ENCODE results near the gene WDPCP. TPM values are rescaled to one million over a fixed set of nuclear protein-coding genes. Genes with fewer than 3 reads are reported as not detected.
"Not testable (repeated sequence)": the region's sequence is repeated elsewhere in the genome, so short reads cannot be mapped to it uniquely, and the experiment has no call there.

The WDPCP gene
- 1 to 10 TPM; 3.5 to 7.5 (median 5.0) TPM for total RNA-seq

- peaks cover 32% of the 10 kb centered on the region for H3K4me1 Mint-ChIP-seq (ENCODE audit: low read depth)
- H3K9me3 Mint-ChIP-seq = no peaks in the 10 kb centered on the region
- ATAC-seq (peak; percentile 92 to 93), DNase-seq (peak; percentile 90)
- H3K27me3 Mint-ChIP-seq (ENCODE audit: low read depth) = no peaks in the 10 kb centered on the region
- H3K4me3 Mint-ChIP-seq = peak within 1 kb of the TSS; percentile 99
- peaks cover 4% of the 10 kb centered on the region for H3K36me3 Mint-ChIP-seq (ENCODE audit: insufficient read depth)
These were observed at the start of gene WDPCP, which contains the start of gene MDH1 for GRCh38 chr2:63588385-63589147. WDPCP (minus strand) TSS chr2:63588477; CDS start chr2:63588271, 206 bp downstream. MDH1 (plus strand) TSS chr2:63588963; CDS start chr2:63589044, 81 bp downstream.

- Mint-ChIP-seq H3K4me1 (ENCODE audit: low read depth) (no peaks in the 10 kb centered on the region), H3K9me3 (peaks cover 49% of the 10 kb centered on the region), H3K4me3 (no peak overlapping the region), H3K36me3 (ENCODE audit: insufficient read depth) (peaks cover 6% of the 10 kb centered on the region), H3K27me3 (ENCODE audit: low read depth) (peaks cover 3% of the 10 kb centered on the region)
- no peak for DNase-seq
- ATAC-seq = no peak
These were observed 44.1 kb upstream of the WDPCP start for GRCh38 chr2:63632382-63632781.

DNA sequence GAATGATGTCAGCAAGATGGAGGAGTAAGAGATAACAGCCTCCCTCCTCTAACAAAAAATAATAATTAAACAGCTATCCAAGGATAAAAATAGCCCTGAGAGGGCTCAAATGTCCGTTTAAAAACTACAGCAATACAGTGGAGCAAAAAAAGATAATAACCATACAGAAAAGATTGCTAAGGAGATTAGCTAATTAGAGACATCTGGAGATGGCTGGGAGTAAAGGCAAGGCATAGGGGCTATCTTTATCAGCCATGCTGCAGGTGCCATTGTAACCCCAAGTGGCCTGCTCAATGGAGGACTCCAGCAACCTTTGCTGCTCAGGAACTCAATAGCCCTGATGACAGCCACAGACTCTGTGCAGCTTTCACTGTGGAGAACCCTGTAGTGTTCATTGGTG, 43.2 kb upstream of the WDPCP start:
- Mint-ChIP-seq H3K4me3 (no peak overlapping the region), H3K9me3 (peaks cover 49% of the 10 kb centered on the region), H3K27me3 (ENCODE audit: low read depth) (peaks cover 3% of the 10 kb centered on the region), H3K4me1 (ENCODE audit: low read depth) (no peaks in the 10 kb centered on the region), H3K36me3 (ENCODE audit: insufficient read depth) (peaks cover 6% of the 10 kb centered on the region)
- DNase-seq = no peak
- ATAC-seq = no peak

DNA sequence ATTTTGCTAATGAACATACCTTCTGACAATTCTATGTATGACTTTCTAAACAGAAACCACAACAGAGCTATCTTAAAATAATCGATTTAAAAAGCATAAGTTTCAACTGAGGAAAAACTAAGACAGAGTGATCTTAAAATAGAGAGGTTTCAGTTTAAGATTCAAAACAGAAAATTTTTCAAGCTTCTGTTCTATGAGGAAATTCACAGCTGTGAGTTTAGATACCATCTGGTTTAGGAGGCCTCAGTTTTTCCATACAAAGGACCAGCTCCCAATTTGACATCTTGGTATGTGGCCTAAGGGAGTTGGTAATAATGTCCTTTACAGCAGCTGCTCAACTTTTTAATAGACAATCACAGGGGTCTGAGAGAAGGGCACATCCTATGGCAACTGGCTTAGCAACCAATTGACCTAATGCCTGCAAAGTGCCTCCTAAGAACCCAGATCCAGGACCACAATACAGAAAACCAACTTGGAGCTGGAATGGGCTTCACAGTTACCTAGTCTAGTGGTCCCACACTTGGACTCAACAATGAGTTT, 40.2 kb upstream of the WDPCP start:
- Mint-ChIP-seq H3K36me3 (ENCODE audit: insufficient read depth) (peaks cover 6% of the 10 kb centered on the region), H3K27me3 (ENCODE audit: low read depth) (peaks cover 5% of the 10 kb centered on the region), H3K4me3 (no peak overlapping the region), H3K4me1 (ENCODE audit: low read depth) (no peaks in the 10 kb centered on the region), H3K9me3 (peaks cover 31% of the 10 kb centered on the region)
- DNase-seq = no peak
- ATAC-seq = no peak

DNA sequence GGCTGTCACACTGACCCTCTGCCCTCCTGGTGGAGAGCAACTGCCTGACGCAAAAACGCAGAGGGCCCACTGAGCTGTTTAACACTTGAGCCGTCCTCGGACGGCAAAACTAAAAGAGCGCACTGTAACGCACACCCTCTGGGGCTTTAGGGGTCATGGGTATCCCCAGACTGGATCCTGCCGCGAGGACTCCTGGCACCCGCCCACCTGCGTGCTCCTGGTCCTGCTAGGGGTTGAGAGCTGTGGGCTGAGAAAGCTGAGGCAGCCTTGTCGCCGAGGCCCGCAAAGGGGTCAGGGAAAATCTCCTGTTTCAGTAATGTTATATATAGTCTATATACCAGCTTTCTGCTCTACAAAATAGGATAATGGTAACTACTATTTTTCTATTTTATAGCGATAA, 39.6 kb upstream of the WDPCP start:
- H3K4me3 Mint-ChIP-seq = no peak overlapping the region

DNA sequence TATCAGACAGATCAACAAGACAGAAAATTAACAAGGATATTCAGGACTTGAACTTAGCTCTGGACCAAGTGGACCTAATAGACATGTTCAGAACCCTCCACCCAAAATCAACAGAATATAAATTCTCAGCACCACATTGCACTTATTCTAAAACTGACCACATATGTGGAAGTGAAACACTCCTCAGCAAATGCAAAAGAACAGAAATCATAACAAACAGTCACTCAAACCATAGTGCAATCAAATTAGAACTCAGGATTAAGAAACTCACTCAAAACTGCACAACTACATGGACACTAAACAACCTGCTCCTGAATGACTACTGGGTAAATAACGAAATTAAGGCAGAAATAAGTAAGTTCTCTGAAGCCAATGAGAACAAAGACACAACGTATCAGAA, 35.5 kb upstream of the WDPCP start:
- H3K36me3 Mint-ChIP-seq (ENCODE audit: insufficient read depth); H3K27me3 Mint-ChIP-seq (ENCODE audit: low read depth); H3K4me1 Mint-ChIP-seq (ENCODE audit: low read depth); DNase-seq; H3K9me3 Mint-ChIP-seq; H3K4me3 Mint-ChIP-seq; ATAC-seq: not testable (repeated sequence)

More for the DNA sequence above, 39.6 kb upstream of the WDPCP start:
- H3K27me3 Mint-ChIP-seq (ENCODE audit: low read depth) = peaks cover 5% of the 10 kb centered on the region
- ATAC-seq (no peak), DNase-seq (no peak)
- H3K9me3 Mint-ChIP-seq = peaks cover 29% of the 10 kb centered on the region
- H3K36me3 Mint-ChIP-seq (ENCODE audit: insufficient read depth) = peaks cover 6% of the 10 kb centered on the region
- no peaks in the 10 kb centered on the region for H3K4me1 Mint-ChIP-seq (ENCODE audit: low read depth)

- no peaks in the 10 kb centered on the region for H3K4me1 Mint-ChIP-seq (ENCODE audit: low read depth)
- H3K4me3 Mint-ChIP-seq = no peak overlapping the region
These were observed 34.5 kb upstream of the WDPCP start for GRCh38 chr2:63622751-63623150.

GRCh38 chr2:63619328-63619727, 31.1 kb upstream of the WDPCP start:
- H3K9me3 Mint-ChIP-seq = no peaks in the 10 kb centered on the region
- DNase-seq (no peak), ATAC-seq (no peak)
- peaks cover 2% of the 10 kb centered on the region for H3K36me3 Mint-ChIP-seq (ENCODE audit: insufficient read depth)
- peaks cover 10% of the 10 kb centered on the region for H3K27me3 Mint-ChIP-seq (ENCODE audit: low read depth)
- H3K4me3 Mint-ChIP-seq = no peak overlapping the region
- H3K4me1 Mint-ChIP-seq (ENCODE audit: low read depth) = no peaks in the 10 kb centered on the region

More at GRCh38 chr2:63622751-63623150, 34.5 kb upstream of the WDPCP start:
- H3K9me3 Mint-ChIP-seq = no peaks in the 10 kb centered on the region
- H3K36me3 Mint-ChIP-seq (ENCODE audit: insufficient read depth) = no peaks in the 10 kb centered on the region
- DNase-seq (no peak), ATAC-seq (no peak)
- peaks cover 11% of the 10 kb centered on the region for H3K27me3 Mint-ChIP-seq (ENCODE audit: low read depth)

DNA sequence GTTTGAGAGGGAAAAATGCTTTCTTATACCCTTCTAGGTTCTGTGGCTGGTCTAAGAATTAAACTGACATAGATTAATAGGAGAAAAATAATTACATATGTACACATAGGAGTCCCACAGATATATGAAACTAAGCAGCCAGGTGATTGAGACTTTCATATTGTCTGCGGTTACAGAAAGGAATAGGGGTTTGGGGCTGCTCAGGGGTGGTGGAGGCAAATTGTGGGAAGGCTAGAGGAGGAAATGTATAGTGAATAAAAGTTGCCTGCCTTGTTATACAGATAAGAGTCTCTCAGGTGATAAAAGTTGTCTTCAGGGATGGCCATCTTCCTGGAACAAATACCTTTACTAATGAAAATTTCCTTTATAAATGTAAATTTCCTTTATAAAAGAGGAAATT, 29.1 kb upstream of the WDPCP start:
- no peaks in the 10 kb centered on the region for H3K9me3 Mint-ChIP-seq
- no peak for DNase-seq
- peaks cover 2% of the 10 kb centered on the region for H3K36me3 Mint-ChIP-seq (ENCODE audit: insufficient read depth)
- peaks cover 11% of the 10 kb centered on the region for H3K27me3 Mint-ChIP-seq (ENCODE audit: low read depth)
- no peaks in the 10 kb centered on the region for H3K4me1 Mint-ChIP-seq (ENCODE audit: low read depth)
- no peak for ATAC-seq
- H3K4me3 Mint-ChIP-seq = no peak overlapping the region

DNA sequence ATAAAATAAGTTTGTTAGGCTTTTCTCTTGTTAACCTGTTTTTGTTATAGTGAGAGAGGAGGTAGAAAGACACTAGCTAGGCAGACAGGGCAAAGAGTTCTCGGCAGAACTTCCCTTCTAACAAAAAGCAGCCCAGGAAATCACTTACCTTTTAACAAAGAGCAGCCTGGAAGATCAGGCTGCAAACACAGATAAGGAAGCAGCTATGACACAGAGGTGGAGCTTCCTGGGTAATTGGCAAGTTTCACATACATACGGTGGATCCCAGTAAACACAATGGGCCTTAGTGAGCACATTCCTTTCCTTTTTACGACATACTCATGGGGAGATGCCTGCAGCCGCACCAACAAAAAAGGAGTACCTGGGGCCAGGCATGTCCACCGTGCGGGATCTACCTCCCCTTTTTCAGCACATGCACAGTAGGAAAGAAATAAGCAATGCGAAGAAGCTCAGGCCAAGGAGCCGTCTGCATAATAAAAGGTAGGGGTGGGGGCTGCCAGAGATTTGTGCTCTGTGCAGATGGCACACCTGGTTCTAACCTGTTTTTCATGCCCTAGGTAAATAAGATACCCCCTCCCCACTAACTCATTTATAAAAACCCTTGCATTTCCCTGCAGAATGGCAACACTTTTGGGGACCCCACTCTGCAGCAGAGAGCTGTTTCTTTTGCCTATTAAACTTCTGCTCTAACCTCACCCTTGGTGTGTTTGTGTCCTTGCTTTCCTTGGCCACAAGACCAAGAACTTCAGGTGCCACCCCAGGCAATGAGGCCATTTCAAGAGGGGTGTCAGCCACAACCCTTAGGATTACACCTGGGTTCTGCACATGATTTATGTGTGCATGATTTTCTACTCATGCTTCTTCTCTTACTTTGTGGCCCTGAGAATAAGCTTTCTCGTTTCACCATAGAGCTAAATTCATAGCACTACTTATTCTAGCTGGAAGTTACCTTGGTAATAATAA, 27.0 kb upstream of the WDPCP start:
- H3K4me3 Mint-ChIP-seq = no peak overlapping the region
- DNase-seq (no peak), ATAC-seq (no peak)
- H3K4me1 Mint-ChIP-seq (ENCODE audit: low read depth) = no peaks in the 10 kb centered on the region
- peaks cover 9% of the 10 kb centered on the region for H3K27me3 Mint-ChIP-seq (ENCODE audit: low read depth)
- no peaks in the 10 kb centered on the region for H3K9me3 Mint-ChIP-seq
- peaks cover 2% of the 10 kb centered on the region for H3K36me3 Mint-ChIP-seq (ENCODE audit: insufficient read depth)

GRCh38 chr2:63614448-63614968, 26.2 kb upstream of the WDPCP start:
- Mint-ChIP-seq H3K9me3 (no peaks in the 10 kb centered on the region), H3K27me3 (ENCODE audit: low read depth) (peaks cover 6% of the 10 kb centered on the region), H3K4me3 (no peak overlapping the region), H3K36me3 (ENCODE audit: insufficient read depth) (peaks cover 2% of the 10 kb centered on the region), H3K4me1 (ENCODE audit: low read depth) (no peaks in the 10 kb centered on the region)
- DNase-seq = no peak
- no peak for ATAC-seq

DNA sequence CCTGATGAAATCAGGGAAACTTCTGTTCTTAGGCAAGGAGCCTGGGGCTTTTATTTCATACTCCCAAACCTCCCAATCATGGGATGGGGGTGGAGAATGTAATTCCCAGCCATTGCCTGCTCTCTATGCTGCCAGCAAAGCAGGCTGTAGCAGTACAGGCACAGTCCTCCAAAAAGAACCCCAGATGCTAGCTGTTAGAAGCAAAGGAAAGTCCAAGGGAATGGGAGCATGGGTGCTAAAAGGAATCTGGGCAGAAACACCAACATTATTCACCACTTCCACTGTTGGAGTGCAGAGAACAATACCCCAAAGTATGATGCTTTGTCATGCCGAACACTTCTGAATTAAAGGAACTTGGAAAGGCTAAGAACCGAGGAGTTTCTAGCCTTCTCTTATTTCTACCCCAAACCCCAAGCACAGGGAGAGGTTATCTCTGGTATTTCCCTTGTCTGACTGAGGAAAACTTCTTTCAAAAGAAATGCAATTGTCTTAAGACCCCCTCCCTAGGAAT, 25.2 kb upstream of the WDPCP start:
- ATAC-seq (no peak), DNase-seq (no peak)
- Mint-ChIP-seq H3K9me3 (no peaks in the 10 kb centered on the region), H3K36me3 (ENCODE audit: insufficient read depth) (peaks cover 3% of the 10 kb centered on the region), H3K4me1 (ENCODE audit: low read depth) (no peaks in the 10 kb centered on the region), H3K27me3 (ENCODE audit: low read depth) (peaks cover 4% of the 10 kb centered on the region), H3K4me3 (no peak overlapping the region)

DNA sequence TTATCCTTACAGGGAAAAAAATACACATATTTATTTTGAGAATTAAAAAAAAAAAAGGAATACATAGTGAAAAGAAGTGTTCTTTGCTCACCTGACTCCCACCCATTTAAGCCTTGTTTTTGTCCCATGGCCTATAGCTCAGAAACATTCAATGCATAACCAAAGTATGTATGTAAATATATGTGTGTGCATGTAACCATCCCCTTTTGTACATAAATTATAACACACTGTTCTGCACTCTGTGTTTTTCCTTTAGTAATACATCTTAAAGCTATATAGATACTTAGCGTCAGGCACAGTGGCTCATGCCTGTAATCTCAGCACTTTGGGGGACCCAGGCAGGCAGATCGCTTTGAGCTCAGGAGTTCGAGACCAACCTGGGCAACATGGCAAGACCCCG, 22.2 kb upstream of the WDPCP start:
- Mint-ChIP-seq H3K9me3 (no peaks in the 10 kb centered on the region), H3K27me3 (ENCODE audit: low read depth) (peaks cover 2% of the 10 kb centered on the region), H3K4me1 (ENCODE audit: low read depth) (no peaks in the 10 kb centered on the region), H3K4me3 (no peak overlapping the region), H3K36me3 (ENCODE audit: insufficient read depth) (peaks cover 18% of the 10 kb centered on the region)
- no peak for ATAC-seq
- no peak for DNase-seq

GRCh38 chr2:63608865-63609264, 20.6 kb upstream of the WDPCP start:
- H3K4me1 Mint-ChIP-seq (ENCODE audit: low read depth); H3K27me3 Mint-ChIP-seq (ENCODE audit: low read depth); ATAC-seq; H3K4me3 Mint-ChIP-seq; DNase-seq; H3K9me3 Mint-ChIP-seq: not testable (repeated sequence)
- H3K36me3 Mint-ChIP-seq (ENCODE audit: insufficient read depth) = peaks cover 25% of the 10 kb centered on the region
